ENCODE results near the gene PIN4.
A peak's percentile ranks its signal among the peaks of the same experiment; 100 is the strongest.
"Not testable (repeated sequence)": the region's sequence is repeated elsewhere in the genome, so short reads cannot be mapped to it uniquely, and the experiment has no call there.

The PIN4 gene

GRCh38 chrX:72181178-72182125 is at the start of gene PIN4:
TSS of gene PIN4 (plus strand) at chrX:72181757. CDS start at chrX:72181786, 29 bp downstream.
- DNase-seq (ENCODE audit: low spot score): peak; percentile 84

GRCh38 chrX:72132456-72132855 is 49.1 kb upstream of the PIN4 start:
- DNase-seq (ENCODE audit: low spot score): no peak

GRCh38 chrX:72133851-72134546 is 47.6 kb upstream of the PIN4 start:
- DNase-seq (ENCODE audit: low spot score): no peak

- no peak for DNase-seq (ENCODE audit: low spot score)
These were observed 43.6 kb upstream of the PIN4 start for GRCh38 chrX:72137846-72138495.

GRCh38 chrX:72139538-72139937 is 42.0 kb upstream of the PIN4 start:
- DNase-seq (ENCODE audit: low spot score): no peak

- no peak for DNase-seq (ENCODE audit: low spot score)
These were observed 40.1 kb upstream of the PIN4 start for GRCh38 chrX:72141372-72142004.

GRCh38 chrX:72142094-72142793 is 39.3 kb upstream of the PIN4 start:
- DNase-seq (ENCODE audit: low spot score): no peak

GRCh38 chrX:72142794-72143608 is 38.6 kb upstream of the PIN4 start:
- DNase-seq (ENCODE audit: low spot score): no peak

GRCh38 chrX:72143609-72143907 is 38.0 kb upstream of the PIN4 start:
- no peak for DNase-seq (ENCODE audit: low spot score)

GRCh38 chrX:72145181-72145580 is 36.4 kb upstream of the PIN4 start:
- no peak for DNase-seq (ENCODE audit: low spot score)

GRCh38 chrX:72146527-72146926 is 35.0 kb upstream of the PIN4 start:
- DNase-seq (ENCODE audit: low spot score): no peak

GRCh38 chrX:72158773-72159172 is 22.8 kb upstream of the PIN4 start:
- DNase-seq (ENCODE audit: low spot score): no peak

- no peak for DNase-seq (ENCODE audit: low spot score)
These were observed 21.8 kb upstream of the PIN4 start for GRCh38 chrX:72159769-72160168.

GRCh38 chrX:72165551-72165950 is 16.0 kb upstream of the PIN4 start:
- DNase-seq (ENCODE audit: low spot score): no peak

- no peak for DNase-seq (ENCODE audit: low spot score)
These were observed 12.4 kb upstream of the PIN4 start for GRCh38 chrX:72169008-72169728.

- not testable (repeated sequence) for DNase-seq (ENCODE audit: low spot score)
These were observed 5.3 kb upstream of the PIN4 start for GRCh38 chrX:72176289-72176688.

- DNase-seq (ENCODE audit: low spot score): no peak
These were observed 4.6 kb upstream of the PIN4 start for GRCh38 chrX:72176981-72177380.

GRCh38 chrX:72180539-72180938 is 1.0 kb upstream of the PIN4 start:
- DNase-seq (ENCODE audit: low spot score): no peak

GRCh38 chrX:72182924-72183323 is 1.4 kb downstream of the PIN4 start:
- no peak for DNase-seq (ENCODE audit: low spot score)

- no peak for DNase-seq (ENCODE audit: low spot score)
These were observed 20.4 kb downstream of the PIN4 start for GRCh38 chrX:72201836-72202536.

Data from germinal center (tissue), 1 donor.